ENCODE results near the gene ZNF418. TPM values are rescaled to one million over a fixed set of nuclear protein-coding genes. Genes with fewer than 3 reads are reported as not detected.

Gene ZNF418
- polyA plus RNA-seq, 1 of the 3 experiments (the other 2 are of a cell fraction): 0.07 TPM

- DNase-seq: no peak
- POLR2A ChIA-PET: no interaction called here
- Histone ChIP-seq H3K79me2 (ENCODE audit: insufficient read depth) (peaks cover 48% of the 10 kb centered on the region), H2AFZ (ENCODE audit: low read depth) (no peak overlapping the region), H3K9ac (no peak overlapping the region), H4K20me1 (ENCODE audit: insufficient read depth) (no peaks in the 10 kb centered on the region), H3K36me3 (replicated peaks in 1 of 2; ENCODE audit: control insufficient read depth in 1 of 2, insufficient read depth in 2 of 2, low read length in 1 of 2) (peaks cover 34 to 53% of the 10 kb centered on the region in 2 experiments), H3K4me1 (ENCODE audit: control insufficient read depth in 1 of 2, insufficient read depth in 2 of 2, low read depth in 1 of 2, low read length in 1 of 2) (peaks cover 0 to 3% of the 10 kb centered on the region in 2 experiments; a peak in 3 of 4 replicates), H3F3A (replicated peaks; ENCODE audit: insufficient read depth) (no peaks in the 10 kb centered on the region), H3K4me2 (no peak overlapping the region), H3K27me3 (ENCODE audit: insufficient read depth) (no peaks in the 10 kb centered on the region), H3K9me2 (no peaks in the 10 kb centered on the region), H3K9me3 (no peaks in the 10 kb centered on the region), H3K4me3 (ENCODE audit: low read depth in 2 of 2, low read length in 1 of 2) (no peak overlapping the region; a peak in 1 of 4 replicates), H3K27ac (ENCODE audit: low read depth in 2 of 2, low read length in 1 of 2) (no peak overlapping the region)
- 87% methylated on average over 3 of the region's 3 CpGs for WGBS (ENCODE audit: low lambda C conversion rate)
- CTCF ChIA-PET: no interaction called here
- TF ChIP-seq EP300 (IDR thresholded peaks at IDR 0.05; ENCODE audit: borderline replicate concordance in 1 of 2, low read depth in 1 of 2, low read length in 1 of 2) (no peak), ELF1 (IDR thresholded peaks at IDR 0.05) (no peak), RCOR1 (IDR thresholded peaks at IDR 0.05; ENCODE audit: low read length) (no peak), RFX5 (IDR thresholded peaks at IDR 0.05; ENCODE audit: low read length) (no peak), FOXJ3 (CRISPR knock-in tag; IDR thresholded peaks at IDR 0.05) (no peak), YY1 (IDR thresholded peaks at IDR 0.05; ENCODE audit: low read depth) (no peak), GATA2 (CRISPR knock-in tag; IDR thresholded peaks at IDR 0.05) (no peak), TEAD4 (IDR thresholded peaks at IDR 0.05; ENCODE audit: borderline replicate concordance, insufficient read depth) (no peak), SMC3 (IDR thresholded peaks at IDR 0.05; ENCODE audit: low read depth, low read length) (no peak), MXI1 (IDR thresholded peaks at IDR 0.05; ENCODE audit: low read depth, low read length) (no peak), GABPA (IDR thresholded peaks at IDR 0.05; ENCODE audit: low read depth) (no peak), IRF3 (IDR thresholded peaks at IDR 0.05; ENCODE audit: low read depth, low read length) (no peak)
Observed at GRCh38 chr19:57941593-57941992, 6.4 kb upstream of the ZNF418 start.

- Histone ChIP-seq H4K20me1 (ENCODE audit: insufficient read depth) (no peaks in the 10 kb centered on the region), H3K27ac (ENCODE audit: low read depth in 2 of 2, low read length in 1 of 2) (no peak overlapping the region), H3K4me3 (ENCODE audit: low read depth in 2 of 2, low read length in 1 of 2) (no peak overlapping the region), H2AFZ (ENCODE audit: low read depth) (no peak overlapping the region), H3K4me2 (no peak overlapping the region), H3F3A (replicated peaks; ENCODE audit: insufficient read depth) (no peaks in the 10 kb centered on the region), H3K27me3 (ENCODE audit: insufficient read depth) (no peaks in the 10 kb centered on the region), H3K4me1 (ENCODE audit: control insufficient read depth in 1 of 2, insufficient read depth in 2 of 2, low read depth in 1 of 2, low read length in 1 of 2) (no peaks in the 10 kb centered on the region), H3K9me3 (no peaks in the 10 kb centered on the region), H3K9ac (no peak overlapping the region), H3K79me2 (ENCODE audit: insufficient read depth) (peaks cover 5% of the 10 kb centered on the region; the same call in 1 of the 2 replicates), H3K9me2 (no peaks in the 10 kb centered on the region), H3K36me3 (replicated peaks in 1 of 2; ENCODE audit: control insufficient read depth in 1 of 2, insufficient read depth in 2 of 2, low read length in 1 of 2) (peaks cover 2 to 27% of the 10 kb centered on the region in 2 experiments)
- 79% methylated on average over 12 of the region's 12 CpGs for WGBS (ENCODE audit: low lambda C conversion rate)
- no peak for DNase-seq
- no peak for TF ChIP-seq ELF1 (IDR thresholded peaks at IDR 0.05)
- TF ChIP-seq MEF2A (IDR thresholded peaks at IDR 0.05; ENCODE audit: borderline replicate concordance, low read depth): no peak
- TF ChIP-seq POLR2AphosphoS5 (IDR thresholded peaks at IDR 0.05; ENCODE audit: low read depth, low read length): no peak
- TF ChIP-seq FOXM1 (IDR thresholded peaks at IDR 0.05; ENCODE audit: low read depth): no peak
- TF ChIP-seq NRF1 (IDR thresholded peaks at IDR 0.05; ENCODE audit: low read depth, low read length): no peak
- TF ChIP-seq JUND (IDR thresholded peaks at IDR 0.05): no peak
- no peak for TF ChIP-seq MXI1 (IDR thresholded peaks at IDR 0.05; ENCODE audit: low read depth, low read length)
- TF ChIP-seq TAF1 (IDR thresholded peaks at IDR 0.05; ENCODE audit: borderline replicate concordance, low read depth, low read length): no peak
- no peak for TF ChIP-seq NFIC (IDR thresholded peaks at IDR 0.05; ENCODE audit: borderline replicate concordance)
- TF ChIP-seq EP300 (IDR thresholded peaks at IDR 0.05; ENCODE audit: borderline replicate concordance in 1 of 2, low read depth in 1 of 2, low read length in 1 of 2): no peak
- TF ChIP-seq IRF3 (IDR thresholded peaks at IDR 0.05; ENCODE audit: low read depth, low read length): no peak
- TF ChIP-seq PBX3 (IDR thresholded peaks at IDR 0.05): no peak
- TF ChIP-seq GABPA (IDR thresholded peaks at IDR 0.05; ENCODE audit: low read depth): no peak
- no peak for TF ChIP-seq TCF12 (IDR thresholded peaks at IDR 0.05)
- TF ChIP-seq RFX5 (IDR thresholded peaks at IDR 0.05; ENCODE audit: low read length): no peak
- TF ChIP-seq MAX (IDR thresholded peaks at IDR 0.05; ENCODE audit: low read depth): no peak
- no peak for TF ChIP-seq SIN3A (IDR thresholded peaks at IDR 0.05; ENCODE audit: borderline replicate concordance, low read depth, low read length)
- POLR2A ChIA-PET: no interaction called here
- CTCF ChIA-PET: no interaction called here
Observed at GRCh38 chr19:57935731-57936130, 529 bp upstream of the ZNF418 start.
